Activated CD8-positive, alpha-beta memory T cell treated with anti-CD3 and anti-CD28 coated beads, Interleukin-2, amount 50 U/mL, for 24 hours (primary cell): Measurements from ENCODE around the gene HELZ2.
"Not testable (repeated sequence)": the region's sequence is repeated elsewhere in the genome, so short reads cannot be mapped to it uniquely, and the experiment has no call there.

Source experiments
- DNase-seq: peaks from one replicate; pipeline ENCODE4 v3.0.0-alpha.2; 2020; ENCODE audit errors: extremely low read depth

HELZ2 gene

DNA sequence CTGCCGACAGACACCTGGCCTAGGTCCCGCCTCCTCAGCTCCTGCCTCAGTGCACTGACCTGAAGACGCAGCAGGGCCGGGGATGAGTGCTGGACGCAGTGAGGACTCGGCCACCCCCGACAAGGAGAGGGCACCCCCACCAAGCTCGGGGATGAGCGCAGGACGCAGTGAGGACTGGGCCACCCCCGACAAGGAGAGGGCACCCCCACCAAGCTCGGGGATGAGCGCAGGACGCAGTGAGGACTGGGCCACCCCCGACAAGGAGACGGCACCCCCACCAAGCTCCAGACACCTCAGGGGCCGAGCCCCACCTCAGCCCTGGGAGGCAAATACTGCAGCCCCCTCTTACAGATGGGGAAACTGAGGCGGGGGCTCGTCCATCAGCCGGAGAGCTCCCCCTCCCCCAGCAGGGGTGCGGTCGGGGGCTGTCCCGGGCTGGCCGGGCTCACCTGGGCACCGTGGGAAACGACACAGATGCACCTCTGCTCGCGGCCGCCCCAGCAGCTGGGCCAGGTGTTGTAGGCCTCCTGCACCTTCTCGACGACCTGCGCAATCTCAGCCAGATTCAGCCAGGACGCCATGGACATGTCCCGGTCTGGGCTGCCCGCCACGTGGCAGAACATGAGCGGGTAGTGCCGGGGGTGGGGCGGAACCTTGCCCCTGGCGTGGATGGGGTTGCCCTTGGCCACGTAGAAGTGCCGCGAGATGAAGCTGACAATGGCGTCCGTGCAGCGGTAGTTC, 7.5 kb downstream of the HELZ2 start:
- no peak for DNase-seq

DNA sequence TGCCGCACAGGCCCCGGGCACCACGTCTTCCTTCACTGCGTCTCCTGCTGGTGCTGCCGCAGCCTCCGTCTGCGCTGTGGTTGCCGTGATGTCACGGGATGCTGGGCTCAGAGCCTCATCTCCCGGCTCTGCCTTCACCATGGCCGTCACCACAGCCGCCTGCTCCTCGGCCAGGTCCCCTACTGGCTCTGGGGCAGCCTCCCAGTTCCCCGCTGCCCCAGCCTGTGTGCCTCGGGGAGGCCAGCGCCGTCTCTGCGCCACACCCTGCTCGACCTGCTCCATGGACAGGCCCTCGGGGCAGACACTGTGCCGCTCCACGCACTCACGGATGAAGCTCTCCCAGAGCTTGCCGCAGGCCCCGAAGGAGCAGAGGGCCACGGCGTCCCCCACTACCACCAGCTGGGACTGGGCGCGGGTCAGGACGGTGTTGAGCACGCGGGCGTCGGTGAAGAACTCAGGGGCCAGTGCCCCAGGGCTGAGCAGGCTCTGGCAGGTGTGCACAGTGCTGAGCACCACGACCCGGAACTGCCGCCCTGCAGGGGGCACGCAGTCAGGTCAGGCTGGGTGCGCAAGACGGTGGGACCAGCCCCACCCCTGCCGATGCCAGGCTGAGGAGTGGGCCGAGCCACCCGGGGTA, 8.2 kb downstream of the HELZ2 start:
- DNase-seq, result no peak

DNA sequence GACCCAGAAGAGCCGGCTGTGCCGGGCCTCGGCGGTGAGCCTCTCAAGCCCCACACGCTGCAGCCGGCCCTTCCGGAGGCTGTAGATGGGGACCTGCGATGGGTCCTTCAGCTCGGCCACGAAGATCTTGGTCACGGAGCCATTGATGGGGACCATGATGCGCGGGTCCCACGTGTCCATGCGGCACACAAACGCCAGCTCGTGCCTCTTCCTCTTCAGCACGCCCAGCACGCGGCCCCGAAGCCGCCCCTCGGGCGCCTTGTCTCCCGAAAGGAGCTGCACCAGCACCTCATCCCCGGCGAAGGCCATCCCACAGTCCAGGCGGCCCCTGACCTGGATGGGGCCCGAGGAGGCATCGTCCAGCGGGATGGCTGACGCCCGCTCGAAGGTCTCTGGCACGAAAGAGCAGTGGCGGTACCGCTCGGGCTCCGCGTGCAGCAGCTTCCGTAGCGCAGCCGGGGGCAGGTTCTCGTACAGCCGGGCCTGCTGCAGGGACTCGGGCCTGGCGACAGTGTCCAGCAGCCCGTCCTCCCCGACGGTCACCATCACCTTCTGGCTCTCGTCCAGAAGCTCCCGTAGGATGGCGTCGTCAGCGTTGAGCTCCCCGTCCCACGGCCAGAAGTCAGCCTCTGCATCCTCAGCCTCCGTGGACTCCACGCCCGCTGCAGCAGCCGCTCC, 8.9 kb downstream of the HELZ2 start:
- DNase-seq, result no peak

DNA sequence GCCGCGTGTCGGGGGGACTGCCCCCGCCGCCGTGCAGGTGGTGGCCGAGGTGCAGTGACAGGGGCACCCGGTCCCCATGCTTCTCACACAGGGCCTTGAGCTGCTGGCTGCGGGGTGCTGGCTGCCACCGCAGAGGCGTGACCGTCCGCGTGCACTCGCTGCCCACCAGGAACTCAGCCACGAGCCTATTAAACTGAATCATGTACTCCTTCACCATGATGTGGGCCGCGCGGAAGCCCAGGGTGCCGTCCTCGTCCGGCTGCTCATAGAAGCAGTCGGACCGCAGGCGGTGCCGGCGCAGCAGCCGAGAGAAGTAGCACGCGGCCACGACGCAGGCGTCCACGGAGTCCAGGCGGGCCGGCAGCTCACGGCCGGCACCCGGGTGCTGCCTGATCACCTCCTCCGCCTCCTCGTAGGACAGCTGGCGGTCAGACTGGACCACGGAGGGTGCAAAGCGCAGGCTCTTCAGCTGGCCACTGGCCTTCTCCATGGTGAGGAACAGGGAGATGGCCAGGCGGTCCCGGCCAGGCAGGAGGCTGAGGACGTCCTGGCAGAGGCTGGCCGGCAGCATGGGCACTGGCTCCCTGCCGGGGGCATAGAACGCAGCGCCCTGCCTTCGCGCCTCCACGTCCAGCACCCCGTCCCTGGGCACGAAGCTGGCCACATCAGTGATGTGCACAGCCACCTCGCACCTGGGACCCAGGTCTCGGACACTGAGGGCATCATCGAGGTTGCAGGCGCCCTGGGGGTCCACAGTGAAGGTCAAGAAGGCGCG, 9.8 kb downstream of the HELZ2 start:
- DNase-seq, result no peak

DNA sequence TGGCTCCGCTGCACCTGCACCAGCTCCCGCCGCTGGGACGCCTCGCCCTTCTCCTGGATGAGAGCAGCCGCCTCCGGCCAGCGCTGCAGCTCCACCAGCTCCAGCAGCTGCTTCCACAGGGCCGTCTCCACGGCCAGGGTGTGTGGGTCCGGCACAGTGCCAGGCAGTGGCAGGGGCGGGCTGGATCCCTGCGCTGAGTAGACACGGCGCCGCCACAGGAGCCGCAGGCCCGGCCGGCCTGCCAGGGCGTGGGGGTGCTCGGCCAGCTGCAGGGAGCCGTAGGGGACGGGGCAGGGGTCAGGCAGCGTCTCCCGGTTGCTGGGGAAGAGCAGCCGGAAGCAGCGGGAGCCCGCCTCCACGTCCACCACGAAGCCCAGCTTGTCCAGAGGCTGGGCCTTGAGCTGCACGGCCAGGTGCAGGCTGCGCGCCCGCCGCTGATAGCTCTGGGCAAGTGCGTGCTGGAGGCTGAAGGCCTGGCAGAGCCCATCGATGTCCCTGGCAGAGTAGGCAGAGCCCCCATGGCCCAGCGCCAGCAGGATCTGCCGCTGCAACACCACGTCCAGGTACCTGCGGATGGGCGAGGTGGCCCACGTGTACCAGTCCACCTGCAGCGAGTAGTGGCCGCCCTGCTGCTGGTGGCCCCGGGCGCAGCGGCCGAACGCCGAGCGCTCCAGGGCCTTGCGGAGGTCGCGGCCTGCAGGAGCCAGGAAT, 10.7 kb downstream of the HELZ2 start:
- no peak for DNase-seq

DNA sequence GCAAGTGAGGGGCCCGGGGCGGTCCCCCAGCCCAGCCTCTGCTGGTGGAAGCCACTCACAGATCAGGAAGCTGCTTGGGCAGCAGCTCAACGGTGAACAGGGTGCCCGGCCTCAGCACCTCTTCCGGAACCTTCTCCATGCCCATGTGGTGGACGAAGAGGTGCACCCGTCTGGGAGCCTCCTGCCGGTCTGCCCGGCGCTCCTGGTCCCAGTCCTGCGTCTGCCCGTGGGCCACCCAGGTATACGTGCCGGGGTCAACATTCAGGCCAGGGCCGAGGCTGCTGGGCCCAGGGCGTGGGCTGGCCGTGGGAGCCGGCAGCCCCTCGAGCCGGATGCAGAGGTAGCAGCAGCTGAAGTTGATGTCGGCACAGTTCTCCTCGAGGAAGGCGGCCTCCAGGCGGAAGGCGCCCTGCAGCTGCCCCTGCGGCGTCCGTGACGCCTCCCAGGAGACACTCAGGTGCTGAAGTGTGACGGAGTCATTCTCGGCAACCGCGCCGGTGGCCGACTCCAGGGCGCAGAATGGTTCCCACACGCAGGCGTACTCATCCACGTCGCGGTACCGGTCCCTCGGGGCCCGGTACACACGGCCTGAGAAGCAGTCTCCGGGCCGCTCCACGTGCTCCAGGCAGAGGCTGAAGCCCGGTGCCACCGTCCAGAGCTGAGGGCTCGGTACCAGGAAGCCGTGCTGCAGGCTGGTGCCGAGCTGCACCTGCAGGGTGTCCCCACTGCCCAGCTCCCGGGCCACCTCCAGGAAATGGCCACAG, 11.4 kb downstream of the HELZ2 start:
- no peak for DNase-seq

DNA sequence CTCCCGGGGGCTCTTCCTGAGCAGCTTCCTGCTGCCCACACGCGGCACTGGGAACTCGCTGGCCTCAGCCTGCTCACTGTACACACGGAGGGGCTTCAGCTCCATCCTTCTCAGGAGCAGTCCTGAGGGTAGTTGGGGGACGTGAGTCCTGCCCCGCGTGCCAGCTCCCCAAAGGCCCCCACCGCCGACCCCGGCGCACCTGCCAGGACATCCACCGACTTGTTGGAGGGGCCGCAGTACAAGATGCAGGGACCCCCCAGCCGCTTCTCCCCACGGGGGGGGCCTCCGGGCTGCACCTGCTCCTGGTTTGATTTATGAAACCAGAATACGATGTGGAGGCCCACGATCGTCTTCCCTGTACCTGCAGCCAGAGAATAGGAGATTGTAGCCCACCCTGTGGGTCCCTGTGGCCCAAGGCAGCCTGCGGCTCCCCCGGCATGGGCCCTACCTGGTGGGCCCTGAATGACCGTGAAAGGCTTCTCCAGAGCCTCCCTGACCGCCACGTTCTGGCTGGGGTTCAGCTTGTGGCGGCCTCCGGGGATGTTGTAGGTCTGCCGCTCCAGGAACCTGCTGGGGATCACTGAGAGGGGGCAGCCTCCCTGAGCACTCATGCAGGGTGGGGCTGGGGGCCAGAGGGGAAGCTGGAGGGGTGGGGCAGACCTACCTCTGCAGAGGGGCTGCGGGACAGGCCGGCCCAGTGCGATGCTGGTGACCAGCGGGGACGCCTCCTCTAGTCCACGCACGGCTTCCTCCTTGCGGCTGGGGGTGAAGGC, 12.2 kb downstream of the HELZ2 start:
- DNase-seq, result no peak

DNA sequence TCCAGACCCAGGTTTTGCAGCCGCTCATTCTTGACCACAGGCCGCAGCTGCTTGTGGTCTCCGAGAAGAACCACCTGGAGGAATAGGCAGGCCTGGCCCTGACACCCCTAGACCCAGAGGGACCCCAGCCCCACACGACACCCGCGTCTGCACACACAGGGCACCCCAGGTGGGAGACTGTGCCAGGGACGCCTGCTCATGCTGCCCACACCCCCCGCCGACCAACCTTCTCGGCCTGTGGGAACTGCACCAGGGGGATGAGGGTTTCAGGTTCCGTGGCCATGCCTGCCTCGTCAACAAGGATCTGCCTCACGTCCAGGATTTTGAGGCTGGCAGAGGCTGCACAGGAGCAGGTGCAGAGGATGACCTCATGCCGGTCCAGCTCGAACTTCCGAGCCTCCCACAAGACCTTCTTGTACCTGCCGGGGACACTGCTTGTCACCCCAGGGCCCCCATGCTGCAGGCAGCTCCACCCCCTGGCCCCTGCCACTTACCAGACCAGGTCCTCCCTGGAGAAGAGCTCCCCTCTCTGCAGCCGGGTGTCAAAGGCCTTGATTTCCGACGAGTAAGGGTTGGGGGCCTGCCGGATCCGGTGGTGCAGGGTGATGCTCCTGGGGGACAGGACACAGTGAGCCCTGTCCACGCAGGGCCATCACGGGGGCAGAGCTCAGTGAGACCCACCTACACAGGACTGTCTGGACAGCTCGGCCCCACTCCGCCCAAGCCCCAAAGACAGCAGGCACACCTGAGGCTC, 13.0 kb downstream of the HELZ2 start:
- no peak for DNase-seq

DNA sequence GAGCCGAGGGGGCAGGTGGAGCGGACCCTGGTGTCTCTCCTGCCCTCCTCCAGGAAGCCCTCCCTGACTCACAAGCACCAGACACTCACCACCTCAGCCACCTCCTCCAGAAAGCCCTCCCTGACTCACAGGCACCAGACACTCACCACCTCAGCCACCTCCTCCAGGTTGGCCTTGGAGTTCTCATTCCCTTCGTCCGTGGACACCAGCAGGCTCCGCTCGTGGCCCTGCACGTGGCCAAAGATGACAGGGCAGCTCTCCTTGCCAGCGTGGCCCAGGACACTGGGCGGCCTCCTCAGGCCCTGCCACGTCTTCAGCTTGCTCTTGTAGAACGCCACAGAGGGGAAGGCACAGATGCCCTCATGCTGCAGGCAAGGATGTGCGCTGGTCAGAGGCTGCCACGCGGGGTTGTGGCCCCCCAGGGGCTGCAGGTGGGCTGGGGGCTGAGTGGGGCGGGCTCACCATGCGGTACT, 13.7 kb downstream of the HELZ2 start:
- DNase-seq, result no peak

DNA sequence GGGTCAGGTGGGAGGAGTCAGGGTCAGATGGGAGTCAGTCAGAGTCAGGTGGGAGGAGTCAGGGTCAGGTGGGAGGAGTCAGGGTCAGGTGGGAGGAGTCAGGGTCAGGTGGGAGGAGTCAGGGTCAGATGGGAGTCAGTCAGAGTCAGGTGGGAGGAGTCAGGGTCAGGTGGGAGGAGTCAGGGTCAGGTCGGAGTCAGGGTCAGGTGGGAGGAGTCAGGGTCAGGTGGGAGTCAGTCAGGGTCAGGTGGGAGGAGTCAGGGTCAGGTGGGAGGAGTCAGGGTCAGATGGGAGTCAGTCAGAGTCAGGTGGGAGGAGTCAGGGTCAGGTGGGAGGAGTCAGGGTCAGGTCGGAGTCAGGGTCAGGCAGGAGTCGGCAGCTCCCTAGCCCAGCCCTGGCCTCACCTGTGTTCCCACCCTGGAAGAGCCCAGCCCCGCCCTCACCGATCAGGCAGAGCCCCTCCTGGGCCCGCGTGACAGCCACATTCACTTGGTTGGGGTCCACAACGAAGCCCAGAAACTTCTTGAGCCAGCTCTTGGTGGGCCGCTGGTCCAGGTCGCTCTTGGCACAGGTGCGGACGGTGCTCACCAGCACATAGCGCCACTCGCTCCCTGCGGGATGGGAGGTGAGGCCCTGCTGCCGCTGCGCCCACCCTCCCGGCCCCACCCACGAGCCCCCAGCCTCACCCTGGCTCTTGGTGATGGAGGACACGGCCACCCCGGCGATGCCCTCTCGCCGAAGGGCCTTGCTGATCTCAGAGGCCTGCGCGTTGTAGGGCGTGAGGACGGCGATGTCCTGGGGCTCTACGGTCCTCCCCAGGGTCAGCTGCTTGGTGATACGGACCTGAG, 14.3 kb downstream of the HELZ2 start:
- not testable (repeated sequence) for DNase-seq

DNA sequence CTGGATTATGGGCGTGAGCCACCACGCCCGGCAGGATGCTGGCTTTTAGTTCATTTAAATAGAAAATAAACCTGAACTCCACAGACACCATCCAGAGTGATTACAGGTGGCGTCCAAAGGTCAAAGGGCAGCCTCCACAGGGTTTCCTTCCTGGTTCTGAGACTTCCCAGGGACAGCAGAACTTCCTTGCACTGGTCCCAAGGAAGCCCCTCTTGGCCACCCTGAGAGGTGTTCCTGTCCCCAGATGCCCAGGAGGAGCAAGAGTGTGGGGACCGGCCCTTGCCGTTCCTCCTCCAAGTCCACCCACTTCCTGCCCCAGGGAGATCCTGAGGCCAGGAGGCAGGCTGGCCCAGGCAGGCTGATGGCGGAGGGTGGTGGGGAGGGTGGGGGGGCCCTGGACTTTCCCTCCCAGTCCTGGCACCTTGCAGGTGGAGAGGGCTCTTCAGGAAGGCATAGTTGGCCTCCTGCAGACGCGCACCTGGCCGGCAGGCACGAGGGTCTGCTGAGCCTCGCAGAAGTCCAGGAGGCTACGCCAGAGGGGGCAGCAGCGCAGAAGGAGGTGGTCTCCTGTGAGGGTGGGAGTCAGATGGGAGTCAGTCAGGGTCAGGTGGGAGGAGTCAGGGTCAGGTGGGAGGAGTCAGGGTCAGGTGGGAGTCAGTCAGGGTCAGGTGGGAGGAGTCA, 15.1 kb downstream of the HELZ2 start:
- no peak for DNase-seq

DNA sequence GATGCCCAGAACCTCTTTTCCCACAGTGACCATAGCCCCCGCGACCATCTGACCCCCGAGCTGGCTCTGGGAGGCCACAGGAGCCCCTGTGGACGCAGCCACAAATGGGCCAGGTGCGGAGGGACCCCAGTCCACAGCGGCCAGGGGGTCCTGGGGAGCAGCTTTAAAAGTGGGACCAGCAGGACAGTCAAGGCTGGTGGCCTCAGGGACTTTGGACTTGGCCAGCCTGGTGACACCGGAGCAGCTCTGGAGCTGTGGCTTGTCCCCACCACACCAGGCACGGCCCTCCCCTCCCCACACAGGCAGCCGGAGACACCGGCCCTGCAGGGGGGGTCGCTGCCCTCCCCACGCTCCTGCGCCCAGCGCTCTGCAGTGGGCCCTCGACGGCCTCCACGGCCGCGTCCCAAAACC, 16.6 kb downstream of the HELZ2 start:
- no peak for DNase-seq

DNA sequence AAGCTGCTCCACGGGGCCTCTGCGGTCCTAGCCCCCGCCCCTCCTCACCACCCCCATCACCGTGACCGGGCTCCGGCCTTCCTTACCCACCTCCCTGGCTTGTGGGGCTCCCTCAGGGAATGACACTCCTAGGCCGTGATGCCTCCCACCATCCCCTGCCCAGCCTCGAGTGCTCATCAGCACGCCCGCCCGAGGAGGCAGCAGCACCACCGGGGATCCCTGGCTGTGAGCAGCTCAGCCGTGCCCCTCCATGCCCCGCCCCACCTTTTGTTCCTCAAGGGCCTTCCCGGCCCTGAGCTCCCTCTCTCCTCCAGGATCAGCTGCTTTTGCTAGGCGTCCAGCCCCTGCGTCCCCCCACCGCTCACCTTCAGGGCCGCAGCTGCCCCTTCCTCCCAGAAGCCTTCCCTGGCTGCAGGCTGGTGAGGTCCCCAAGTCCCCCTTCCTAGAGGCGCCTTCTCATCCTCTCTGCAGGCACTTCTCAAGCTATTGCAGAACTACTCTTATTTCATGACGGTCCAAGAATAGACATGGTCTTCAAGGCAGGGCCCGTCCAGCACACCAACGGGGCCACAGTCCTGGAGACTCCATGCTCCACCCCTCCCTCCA, 17.1 kb downstream of the HELZ2 start:
- DNase-seq, result no peak

DNA sequence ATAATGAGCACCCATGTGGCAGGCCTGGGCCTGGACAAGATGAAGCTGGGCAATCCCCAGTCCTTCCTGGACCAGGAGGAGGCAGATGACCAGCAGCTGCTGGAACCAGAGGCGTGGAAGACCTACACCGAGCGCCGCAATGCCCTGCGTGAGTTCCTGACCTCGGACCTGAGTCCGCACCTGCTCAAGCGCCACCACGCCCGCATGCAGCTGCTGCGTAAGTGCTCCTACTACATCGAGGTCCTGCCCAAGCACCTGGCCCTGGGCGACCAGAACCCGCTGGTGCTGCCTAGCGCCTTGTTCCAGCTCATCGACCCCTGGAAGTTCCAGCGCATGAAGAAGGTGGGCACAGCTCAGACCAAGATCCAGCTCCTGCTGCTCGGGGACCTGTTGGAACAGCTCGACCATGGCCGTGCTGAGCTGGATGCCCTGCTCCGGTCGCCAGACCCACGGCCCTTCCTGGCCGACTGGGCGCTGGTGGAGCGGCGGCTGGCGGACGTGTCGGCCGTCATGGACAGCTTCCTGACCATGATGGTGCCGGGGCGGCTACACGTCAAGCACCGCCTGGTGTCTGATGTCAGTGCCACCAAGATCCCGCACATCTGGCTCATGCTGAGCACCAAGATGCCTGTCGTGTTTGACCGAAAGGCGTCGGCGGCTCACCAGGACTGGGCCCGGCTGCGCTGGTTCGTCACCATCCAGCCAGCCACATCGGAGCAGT, 18.2 kb downstream of the HELZ2 start:
- DNase-seq, result no peak

DNA sequence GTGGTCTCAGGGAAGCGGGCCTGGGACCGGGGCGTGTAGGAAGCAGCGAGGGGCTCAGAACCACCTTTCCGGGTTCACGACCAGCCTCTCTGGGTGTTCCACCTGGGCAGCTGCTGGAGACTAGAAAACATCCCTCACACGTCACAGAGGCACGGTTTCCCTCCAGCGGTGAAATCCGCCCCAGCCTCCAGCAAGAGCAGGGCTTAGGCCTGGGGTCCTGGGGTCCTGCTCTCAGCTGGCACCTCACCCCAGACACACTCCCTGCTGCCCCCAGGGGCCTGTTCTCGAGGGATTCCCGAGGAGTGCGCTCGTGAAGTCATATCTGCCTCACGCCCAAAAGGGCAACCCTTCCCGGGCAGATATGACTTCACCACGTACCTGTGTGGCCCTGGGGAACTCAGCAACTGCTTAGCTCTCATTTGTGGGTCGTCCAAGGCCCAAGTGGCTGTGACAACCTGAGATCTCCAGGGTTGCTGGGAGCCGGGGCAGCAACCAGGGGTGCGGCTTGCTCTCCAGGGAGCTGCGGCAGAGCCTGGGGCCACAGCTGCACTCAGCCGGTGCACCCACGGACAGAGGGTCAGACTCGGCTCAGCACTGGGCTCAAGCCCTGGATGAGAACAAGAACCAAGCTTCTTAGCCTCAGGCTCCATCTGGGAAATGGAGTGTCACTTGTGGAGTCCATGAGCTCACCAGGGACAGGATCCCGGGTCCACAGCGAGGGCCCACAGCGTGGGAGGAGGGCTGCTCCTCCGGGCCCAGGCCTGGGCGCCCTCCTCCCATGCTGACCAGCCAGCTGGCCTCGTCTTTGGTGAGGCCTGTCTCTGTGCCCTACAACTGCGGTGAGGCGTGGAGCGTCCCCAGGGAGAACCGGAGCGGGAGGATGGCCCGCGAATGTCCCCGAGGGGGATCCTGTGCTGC, 19.4 kb downstream of the HELZ2 start:
- DNase-seq, result no peak

DNA sequence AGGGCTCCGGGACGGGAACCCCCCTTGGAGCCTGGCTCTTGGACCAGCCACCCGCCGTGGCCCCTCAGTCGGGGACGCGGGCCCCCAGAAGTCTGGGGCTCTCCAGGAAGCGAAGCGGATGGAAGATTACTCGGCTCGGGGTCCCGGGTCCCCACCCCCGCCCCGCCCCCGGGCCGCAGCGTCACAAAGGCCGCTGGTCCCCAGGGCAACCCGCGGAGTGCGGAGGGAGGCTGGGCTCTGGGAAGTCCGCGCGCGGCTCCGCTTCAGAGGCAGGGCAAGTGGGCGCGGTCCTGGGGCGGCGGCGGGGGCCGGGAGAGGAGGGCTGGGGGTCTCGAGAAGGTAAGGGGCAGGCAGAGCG, 20.1 kb downstream of the HELZ2 start, which contains the start of gene FNDC11:
FNDC11 (plus strand) TSS at position 227 of the 358 bp plus-strand sequence. CDS start 1,505 bp downstream, outside the sequence.
- DNase-seq, result no peak
